OCI-LY3 (cell line): ENCODE measurements around the gene DAP.

Experiments
- H2AFZ ChIP-seq: fragments of 200-600, 300-600 bp; shearing (Covaris generic); 2 replicates; pipeline ENCODE4 v1.6.0; 2014; ENCODE audit warnings: antibody characterized with exemption, low read depth, low read length
- H3K27ac ChIP-seq: fragments of 200-600, 300-600 bp; sonication (generic); 2 replicates; pipeline ENCODE4 v1.5.1; 2014; ENCODE audit warnings: mild to moderate bottlenecking, low read length, moderate library complexity, mixed read lengths
- H3K27me3 ChIP-seq: fragments of 200-600, 300-600 bp; sonication (generic); 2 replicates; pipeline ENCODE4 v1.6.1; 2014; ENCODE audit warnings: low read depth, low read length, mixed read lengths
- H3K36me3 ChIP-seq: fragments of 200-600, 300-600 bp; sonication (generic); replicated peaks from 2 replicates; pipeline ENCODE3; 2014; ENCODE audit warnings: low read depth, low read length, mixed read lengths
- H3K4me1 ChIP-seq: fragments of 300-600, 200-600 bp; sonication (generic); 2 replicates; pipeline ENCODE4 v1.6.1; 2014; ENCODE audit warnings: low read length, mixed read lengths
- H3K4me2 ChIP-seq: fragments of 200-600, 300-600 bp; sonication (generic); 2 replicates; pipeline ENCODE4 v1.6.1; 2014; ENCODE audit warnings: low read length, mixed read lengths
- H3K4me3 ChIP-seq: fragments of 300-600, 200-600 bp; sonication (generic); 2 replicates; pipeline ENCODE4 v1.5.1; 2014; ENCODE audit warnings: antibody characterized with exemption, mild to moderate bottlenecking, low read length, moderate library complexity
- H3K79me2 ChIP-seq: fragments of 300-600, 200-600 bp; shearing (Covaris generic); 2 replicates; pipeline ENCODE4 v1.6.1; 2014; ENCODE audit warnings: mild to moderate bottlenecking, low read length, mixed read lengths
- H3K9ac ChIP-seq: fragments of 300-600, 200-600 bp; shearing (Covaris generic); 2 replicates; pipeline ENCODE4 v1.6.0; 2014; ENCODE audit warnings: mild to moderate bottlenecking, low read length, moderate library complexity
- H3K9me3 ChIP-seq: fragments of 200-600, 300-600 bp; shearing (Covaris generic); 2 replicates; pipeline ENCODE4 v1.6.1; 2014; ENCODE audit warnings: low read length, mixed read lengths; ENCODE audit not compliant: insufficient read depth
- H4K20me1 ChIP-seq: fragments of 200-600, 300-600 bp; sonication (generic); 2 replicates; pipeline ENCODE4 v1.6.1; 2016; ENCODE audit warnings: low read length, mixed read lengths; ENCODE audit not compliant: insufficient read depth
- EZH2phosphoT487 ChIP-seq: fragments of 200-600 bp; shearing (Covaris generic); IDR thresholded peaks from 2 replicates; pipeline ENCODE4 v1.6.1; 2018; ENCODE audit warnings: antibody characterized with exemption, mixed run types, low read depth
- TF ChIP-seq, protein P1 (sequence below): fragments of 200-600, 300-600 bp; sonication (generic); IDR thresholded peaks from 2 replicates; pipeline ENCODE4 v1.5.1; 2014; ENCODE audit warnings: antibody characterized with exemption, low read length, low read depth

Gene DAP

DNA sequence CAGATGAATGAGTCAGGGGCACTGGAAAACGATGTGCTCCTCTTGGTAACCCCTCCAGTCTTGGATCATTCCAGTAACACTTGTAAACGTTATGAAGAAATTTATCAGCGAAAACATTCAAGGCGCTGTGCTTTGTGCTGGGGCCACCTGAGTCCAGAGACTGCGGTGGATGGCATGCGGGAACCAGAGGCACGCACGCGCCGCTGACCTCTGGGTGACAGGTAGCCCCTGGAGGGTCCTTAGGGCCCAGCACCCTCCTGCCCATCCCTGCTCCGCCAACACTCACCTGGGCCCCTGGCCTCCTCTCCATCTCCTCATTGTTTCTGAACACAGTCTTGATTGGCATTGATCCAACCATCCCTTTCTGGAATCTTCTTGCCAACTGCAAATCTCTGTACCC is 86.9 kb downstream of the DAP start:
- Histone ChIP-seq H3K4me1 (no peaks in the 10 kb centered on the region), H3K4me3 (no peak overlapping the region), H3K9me3 (no peaks in the 10 kb centered on the region), H3K27ac (no peak overlapping the region), H3K27me3 (no peaks in the 10 kb centered on the region), H4K20me1 (no peaks in the 10 kb centered on the region), H3K79me2 (no peaks in the 10 kb centered on the region), H3K4me2 (no peak overlapping the region), H3K36me3 (peaks cover 12% of the 10 kb centered on the region), H3K9ac (no peak overlapping the region), H2AFZ (no peak overlapping the region)
- TF ChIP-seq, protein P1, sequence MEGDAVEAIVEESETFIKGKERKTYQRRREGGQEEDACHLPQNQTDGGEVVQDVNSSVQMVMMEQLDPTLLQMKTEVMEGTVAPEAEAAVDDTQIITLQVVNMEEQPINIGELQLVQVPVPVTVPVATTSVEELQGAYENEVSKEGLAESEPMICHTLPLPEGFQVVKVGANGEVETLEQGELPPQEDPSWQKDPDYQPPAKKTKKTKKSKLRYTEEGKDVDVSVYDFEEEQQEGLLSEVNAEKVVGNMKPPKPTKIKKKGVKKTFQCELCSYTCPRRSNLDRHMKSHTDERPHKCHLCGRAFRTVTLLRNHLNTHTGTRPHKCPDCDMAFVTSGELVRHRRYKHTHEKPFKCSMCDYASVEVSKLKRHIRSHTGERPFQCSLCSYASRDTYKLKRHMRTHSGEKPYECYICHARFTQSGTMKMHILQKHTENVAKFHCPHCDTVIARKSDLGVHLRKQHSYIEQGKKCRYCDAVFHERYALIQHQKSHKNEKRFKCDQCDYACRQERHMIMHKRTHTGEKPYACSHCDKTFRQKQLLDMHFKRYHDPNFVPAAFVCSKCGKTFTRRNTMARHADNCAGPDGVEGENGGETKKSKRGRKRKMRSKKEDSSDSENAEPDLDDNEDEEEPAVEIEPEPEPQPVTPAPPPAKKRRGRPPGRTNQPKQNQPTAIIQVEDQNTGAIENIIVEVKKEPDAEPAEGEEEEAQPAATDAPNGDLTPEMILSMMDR = no peak
- TF ChIP-seq EZH2phosphoT487 = no peak

DNA sequence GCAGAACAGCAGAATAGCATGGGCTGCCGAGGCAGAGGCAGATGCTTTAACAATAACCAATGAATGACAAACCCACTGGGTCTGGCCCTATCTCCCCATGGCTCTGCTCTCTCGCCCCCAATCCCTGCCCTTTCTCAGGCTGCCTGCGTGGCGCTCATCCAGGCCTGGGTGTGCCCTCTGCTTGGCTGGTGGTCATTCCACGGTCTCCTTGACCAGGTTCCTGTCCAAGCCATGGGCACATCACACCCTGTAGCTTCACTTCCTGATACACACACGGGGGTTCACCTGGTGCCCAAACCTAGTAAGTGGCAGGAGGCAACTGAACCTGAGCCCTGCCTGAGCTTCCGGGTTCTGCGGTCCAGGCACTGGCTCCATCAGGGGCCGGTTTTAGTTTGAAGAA is 87.6 kb downstream of the DAP start:
- H4K20me1 ChIP-seq = no peaks in the 10 kb centered on the region
- no peaks in the 10 kb centered on the region for H3K4me1 ChIP-seq
- no peak overlapping the region for H3K4me3 ChIP-seq
- no peak overlapping the region for H3K4me2 ChIP-seq
- H3K79me2 ChIP-seq = no peaks in the 10 kb centered on the region
- TF ChIP-seq, protein P1 = no peak
- no peak for TF ChIP-seq EZH2phosphoT487
- peaks cover 12% of the 10 kb centered on the region for H3K36me3 ChIP-seq
- H3K9ac ChIP-seq = no peak overlapping the region
- no peak overlapping the region for H2AFZ ChIP-seq
- H3K27me3 ChIP-seq = no peaks in the 10 kb centered on the region
- no peaks in the 10 kb centered on the region for H3K9me3 ChIP-seq
- no peak overlapping the region for H3K27ac ChIP-seq

DNA sequence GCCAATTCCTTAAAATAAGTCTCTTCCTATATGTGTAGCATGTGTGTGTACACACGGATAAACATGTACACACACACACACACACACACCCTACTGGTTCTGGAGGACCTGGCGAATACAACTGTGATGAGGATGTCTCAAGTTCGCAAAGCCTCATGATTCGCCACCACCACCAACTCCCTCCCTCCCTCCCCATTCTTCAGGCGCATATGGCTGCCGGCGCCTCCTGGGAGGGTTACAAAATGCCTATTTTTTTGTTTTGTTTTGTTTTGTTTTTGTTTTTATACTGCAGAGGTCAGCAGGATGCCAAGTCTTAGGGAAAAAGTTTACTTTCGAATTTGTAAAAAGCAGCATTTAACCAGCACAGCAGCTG is 88.0 kb downstream of the DAP start:
- no peak overlapping the region for H3K9ac ChIP-seq
- H2AFZ ChIP-seq = no peak overlapping the region
- H3K27ac ChIP-seq = no peak overlapping the region
- TF ChIP-seq EZH2phosphoT487 = no peak
- TF ChIP-seq, protein P1 = no peak
- no peaks in the 10 kb centered on the region for H4K20me1 ChIP-seq
- peaks cover 12% of the 10 kb centered on the region for H3K36me3 ChIP-seq
- no peaks in the 10 kb centered on the region for H3K9me3 ChIP-seq
- H3K4me2 ChIP-seq = no peak overlapping the region
- no peaks in the 10 kb centered on the region for H3K27me3 ChIP-seq
- H3K79me2 ChIP-seq = no peaks in the 10 kb centered on the region
- no peaks in the 10 kb centered on the region for H3K4me1 ChIP-seq
- H3K4me3 ChIP-seq = no peak overlapping the region

DNA sequence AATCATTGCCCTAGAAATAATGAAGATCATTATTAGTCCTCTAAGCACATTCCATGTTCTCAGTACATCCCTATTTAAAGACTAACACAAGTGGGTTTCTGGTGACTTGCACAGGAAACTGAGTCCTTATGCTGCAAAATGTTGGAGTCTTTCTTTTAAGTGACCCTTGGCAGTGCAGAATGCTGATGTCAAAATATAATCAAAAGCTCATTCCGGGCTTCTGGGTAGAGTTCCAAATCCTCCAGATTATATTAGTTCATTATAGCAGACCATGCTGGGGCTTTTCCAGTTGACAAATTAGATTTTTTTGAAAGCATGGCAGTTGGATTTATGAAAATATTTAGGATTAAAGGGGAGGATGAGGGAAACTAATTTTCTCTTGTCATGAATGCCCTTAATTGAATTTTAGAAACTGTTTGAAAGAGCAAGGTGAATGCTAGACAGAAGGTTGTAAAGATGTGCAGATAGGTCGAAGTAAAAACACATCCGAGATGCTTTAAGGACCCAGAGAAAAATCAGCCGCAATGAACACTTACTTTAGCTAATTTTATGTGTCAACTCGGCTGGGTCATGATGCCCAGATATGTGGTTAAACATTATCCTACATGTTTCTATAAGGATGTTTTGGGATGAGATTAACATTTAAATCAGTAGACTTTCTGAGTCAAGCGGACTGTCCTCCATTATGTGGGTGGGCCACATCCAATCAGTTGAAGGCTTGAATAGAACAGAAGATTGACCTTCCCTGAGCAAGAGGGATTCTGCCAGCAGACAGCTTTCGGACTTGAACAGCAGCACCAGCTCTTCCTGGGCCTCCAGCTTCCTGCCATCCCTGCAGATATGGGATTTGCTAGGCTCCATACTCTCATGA is 88.7 kb downstream of the DAP start:
- Histone ChIP-seq H3K36me3 (peaks cover 6% of the 10 kb centered on the region), H3K4me1 (no peaks in the 10 kb centered on the region), H2AFZ (no peak overlapping the region), H3K9me3 (no peaks in the 10 kb centered on the region), H3K4me3 (no peak overlapping the region), H3K79me2 (no peaks in the 10 kb centered on the region), H4K20me1 (no peaks in the 10 kb centered on the region), H3K27ac (no peak overlapping the region), H3K4me2 (no peak overlapping the region), H3K27me3 (no peaks in the 10 kb centered on the region), H3K9ac (no peak overlapping the region)
- TF ChIP-seq, protein P1 = no peak
- no peak for TF ChIP-seq EZH2phosphoT487
